ENCODE results near the gene NKX2-1.

- TF ChIP-seq POLR2AphosphoS5 (IDR thresholded peaks at IDR 0.05; ENCODE audit: low read depth, low read length), result no peak
- TF ChIP-seq REST (IDR thresholded peaks at IDR 0.05; ENCODE audit: insufficient read depth in 1 of 2, low read depth in 2 of 2, low read length in 2 of 2), result no peak
- TF ChIP-seq SIN3A (IDR thresholded peaks at IDR 0.05; ENCODE audit: borderline replicate concordance, insufficient read depth, low read length), result no peak
- no peak for TF ChIP-seq FOXP2 (optimal IDR thresholded peaks at IDR 0.05; ENCODE audit: borderline replicate concordance, extremely low read depth, extremely low read length, insufficient read depth)
- no peak for TF ChIP-seq TAF1 (IDR thresholded peaks at IDR 0.05; ENCODE audit: borderline replicate concordance, insufficient read depth, low read length)
Measured at GRCh38 chr14:36510078-36510799, 9.8 kb downstream of the NKX2-1 start.

Data from PFSK-1 (cell line).